ENCODE results near the gene PPP2R2D. TPM values are rescaled to one million over a fixed set of nuclear protein-coding genes. Genes with fewer than 3 reads are reported as not detected.

Gene PPP2R2D
- total RNA-seq, 1 experiment from 2014 or later: 39.1 TPM

DNA sequence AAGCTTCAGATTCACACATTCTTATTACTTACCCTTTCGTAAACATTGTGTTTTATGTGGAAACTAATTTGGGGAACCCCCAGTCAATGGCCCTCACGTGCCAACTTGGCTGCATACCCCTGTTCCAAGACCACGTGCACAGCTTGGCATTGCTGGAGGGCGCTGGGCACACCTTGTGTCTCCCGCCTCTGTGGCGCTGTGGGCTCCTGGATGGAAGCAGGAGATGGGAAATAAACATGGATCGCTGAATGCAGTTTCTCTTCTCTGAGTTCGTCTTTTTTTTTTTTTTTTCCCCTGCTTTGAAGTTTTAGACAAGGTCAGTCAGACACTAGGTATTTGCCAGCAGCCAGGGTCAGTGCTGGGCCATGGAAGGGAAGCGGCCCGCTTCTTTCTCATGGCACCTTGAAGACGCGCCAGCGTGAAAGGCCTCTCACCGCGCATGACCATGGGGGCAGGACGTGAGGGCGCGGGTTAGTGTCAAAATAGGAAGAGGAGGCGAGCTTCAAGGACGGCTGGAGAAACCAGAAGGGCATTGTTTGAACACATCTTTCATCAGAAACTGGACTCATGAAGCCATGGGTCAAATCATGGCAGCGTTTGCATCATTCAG is 53.7 kb downstream of the PPP2R2D start:
- in situ Hi-C loops (cut with HindIII; ENCODE audit: low pct_unique_long_range_greater_than_20kb, low sequenced_read_pairs): no loop called here

GRCh38 chr10:131955591-131956340 is 55.0 kb downstream of the PPP2R2D start:
- DNase-seq (ENCODE audit: low read depth): no peak
- in situ Hi-C loops (cut with HindIII; ENCODE audit: low pct_unique_long_range_greater_than_20kb, low sequenced_read_pairs): no loop called here

More for the DNA sequence above, 53.7 kb downstream of the PPP2R2D start:
- DNase-seq (ENCODE audit: low read depth): no peak

GRCh38 chr10:131959841-131960240 is 59.0 kb downstream of the PPP2R2D start:
- in situ Hi-C loops (cut with HindIII; ENCODE audit: low pct_unique_long_range_greater_than_20kb, low sequenced_read_pairs): no loop called here
- DNase-seq (ENCODE audit: low read depth): no peak

DNA sequence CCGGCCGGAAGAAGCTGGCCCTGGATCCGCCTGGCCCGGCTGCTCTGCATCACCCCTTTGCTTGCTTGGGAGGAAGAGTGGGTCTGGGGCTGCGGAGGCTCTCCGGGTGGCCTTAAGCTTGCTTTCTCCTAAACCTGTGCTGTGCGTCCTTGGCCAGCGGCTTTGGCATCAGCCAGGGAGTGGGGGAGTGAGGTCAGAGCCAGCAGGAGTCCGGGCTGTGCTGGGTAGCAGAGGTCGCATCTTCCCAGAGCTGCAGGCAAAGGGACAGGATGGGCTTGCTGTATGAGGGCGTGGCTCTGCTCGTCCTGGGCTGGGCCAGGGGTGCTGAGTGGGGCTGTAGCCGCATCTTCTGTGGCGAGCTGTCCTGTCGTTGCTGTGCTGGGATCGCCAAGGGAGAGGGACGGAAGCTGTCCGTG is 59.8 kb downstream of the PPP2R2D start:
- in situ Hi-C loops (cut with HindIII; ENCODE audit: low pct_unique_long_range_greater_than_20kb, low sequenced_read_pairs): no loop called here
- no peak for DNase-seq (ENCODE audit: low read depth)

DNA sequence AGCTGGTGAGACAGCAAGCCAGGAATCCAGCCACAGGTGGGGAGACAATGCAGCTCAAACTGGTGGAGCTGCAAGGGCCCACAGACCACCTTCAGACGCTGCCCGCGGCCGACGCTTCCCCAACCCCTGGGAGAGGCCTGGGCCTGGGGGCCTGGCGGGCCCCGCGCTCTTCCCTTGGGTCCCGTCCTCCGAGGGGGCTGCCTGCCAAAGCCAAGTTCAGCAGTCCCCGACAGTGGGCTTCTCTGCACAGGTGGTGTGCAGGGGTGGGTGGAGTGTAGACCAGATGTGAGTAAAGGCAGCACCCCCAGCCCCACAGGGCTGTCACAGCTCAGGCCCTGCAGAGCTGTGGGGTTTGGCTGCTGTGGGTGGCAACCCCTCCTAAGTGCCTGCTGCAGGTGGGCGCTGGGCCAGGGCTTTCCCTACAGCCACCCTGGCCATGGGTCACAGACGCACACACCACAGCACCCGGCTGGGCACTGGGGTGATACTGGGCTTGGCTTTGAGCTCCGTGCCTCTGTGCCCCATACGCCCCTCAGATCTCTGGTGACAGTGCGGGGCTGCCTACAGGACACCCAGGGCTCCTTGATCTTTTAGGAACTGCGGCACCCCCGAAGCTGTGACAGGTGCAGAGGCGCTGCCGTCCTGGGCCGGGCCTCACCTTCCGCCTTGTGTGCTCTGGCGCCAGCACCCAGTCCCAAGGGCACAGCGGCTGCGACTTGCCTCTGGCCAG is 60.4 kb downstream of the PPP2R2D start:
- in situ Hi-C loops (cut with HindIII; ENCODE audit: low pct_unique_long_range_greater_than_20kb, low sequenced_read_pairs): no loop called here
- no peak for DNase-seq (ENCODE audit: low read depth)

DNA sequence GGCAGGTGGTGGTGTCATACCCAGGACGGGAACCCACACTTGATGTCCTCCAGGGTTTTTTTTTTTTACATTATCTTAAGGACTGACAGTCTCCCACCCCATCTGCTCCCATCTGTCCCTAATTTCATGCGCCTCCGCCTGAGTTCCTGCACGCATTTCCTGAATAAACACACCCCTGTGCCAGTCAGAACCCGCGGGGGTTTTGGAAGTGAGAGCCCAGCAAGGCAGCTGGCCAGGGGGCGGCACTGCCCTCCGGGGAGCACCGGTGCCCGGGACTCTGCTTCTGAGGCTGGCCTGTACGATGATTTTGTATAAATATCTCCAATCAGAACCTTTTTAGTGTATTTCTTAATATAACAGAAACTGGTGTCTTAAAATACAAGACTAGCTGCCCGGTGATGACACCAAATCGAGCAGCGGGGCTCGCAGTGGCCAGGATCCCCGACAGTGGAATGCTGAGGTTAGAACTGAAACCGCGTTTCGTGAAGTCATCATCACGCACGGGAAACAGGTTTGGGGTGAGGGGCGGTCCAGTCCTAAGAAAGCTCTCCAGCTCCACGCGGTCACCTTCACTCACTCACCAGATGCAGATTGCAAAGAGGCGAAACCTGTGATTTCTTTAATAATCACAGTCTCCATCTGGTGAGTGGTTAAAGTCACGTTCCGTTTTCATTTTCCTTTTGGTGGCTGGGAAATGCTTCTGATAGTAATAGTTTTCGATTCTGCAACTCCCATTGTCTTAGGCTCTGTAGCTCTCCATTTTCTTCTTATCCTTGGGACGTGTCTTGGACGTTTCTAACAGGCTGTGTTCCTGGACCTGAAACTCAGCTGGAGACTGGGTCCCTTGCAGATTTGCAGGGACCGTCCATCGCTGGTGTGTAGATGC is 61.2 kb downstream of the PPP2R2D start:
- in situ Hi-C loops (cut with HindIII; ENCODE audit: low pct_unique_long_range_greater_than_20kb, low sequenced_read_pairs): no loop called here
- DNase-seq (ENCODE audit: low read depth): no peak

DNA sequence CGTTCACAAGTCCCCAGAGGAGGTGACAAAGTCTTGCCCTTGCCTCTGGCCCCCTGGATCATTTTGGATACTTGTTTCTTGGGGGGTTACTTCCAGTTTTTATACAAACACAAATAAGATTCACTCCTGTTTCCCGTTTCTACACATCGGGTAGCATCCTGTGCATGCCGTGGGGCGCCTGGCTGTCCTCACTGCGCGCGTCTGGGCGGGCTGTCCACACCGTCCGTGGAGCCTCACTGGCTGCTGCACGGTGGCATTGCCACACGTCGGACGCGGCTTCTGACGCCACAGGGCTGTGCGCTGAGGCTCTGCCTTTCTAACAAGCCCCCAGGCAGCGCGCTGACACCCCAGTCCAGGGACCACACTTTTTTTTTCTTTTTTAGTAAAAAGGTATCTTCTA is 62.5 kb downstream of the PPP2R2D start:
- DNase-seq (ENCODE audit: low read depth): no peak
- in situ Hi-C loops (cut with HindIII; ENCODE audit: low pct_unique_long_range_greater_than_20kb, low sequenced_read_pairs): no loop called here

- in situ Hi-C loops (cut with HindIII; ENCODE audit: low pct_unique_long_range_greater_than_20kb, low sequenced_read_pairs): no loop called here
- no peak for DNase-seq (ENCODE audit: low read depth)
Measured at GRCh38 chr10:131963811-131964210, 63.0 kb downstream of the PPP2R2D start.

GRCh38 chr10:131964298-131964697 is 63.5 kb downstream of the PPP2R2D start:
- in situ Hi-C loops (cut with HindIII; ENCODE audit: low pct_unique_long_range_greater_than_20kb, low sequenced_read_pairs): no loop called here
- DNase-seq (ENCODE audit: low read depth): no peak

GRCh38 chr10:131968949-131969348 is 68.1 kb downstream of the PPP2R2D start:
- in situ Hi-C loops (cut with HindIII; ENCODE audit: low pct_unique_long_range_greater_than_20kb, low sequenced_read_pairs): no loop called here
- DNase-seq (ENCODE audit: low read depth): no peak

GRCh38 chr10:131970946-131971345 is 70.1 kb downstream of the PPP2R2D start:
- in situ Hi-C loops (cut with HindIII; ENCODE audit: low pct_unique_long_range_greater_than_20kb, low sequenced_read_pairs): no loop called here
- DNase-seq (ENCODE audit: low read depth): no peak

DNA sequence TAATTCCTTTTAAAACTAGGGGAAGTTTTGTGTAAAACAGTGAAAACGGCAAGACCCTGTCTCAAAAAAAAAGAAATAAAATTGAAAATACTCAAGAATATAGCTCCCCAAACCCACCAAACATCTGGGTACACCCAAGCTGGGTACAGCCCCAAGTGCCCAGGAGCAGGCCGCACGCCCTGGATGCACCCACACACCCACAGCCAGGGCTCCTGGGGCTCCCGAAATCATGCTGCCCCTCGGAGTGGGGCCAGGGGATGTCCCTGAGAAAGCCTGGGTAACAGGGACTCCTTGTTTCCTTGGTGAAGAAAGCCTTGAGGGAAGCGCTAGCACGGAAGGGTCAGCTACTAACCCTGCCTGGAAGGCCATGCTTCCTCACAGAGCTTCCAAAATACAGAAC is 70.8 kb downstream of the PPP2R2D start:
- in situ Hi-C loops (cut with HindIII; ENCODE audit: low pct_unique_long_range_greater_than_20kb, low sequenced_read_pairs): no loop called here
- no peak for DNase-seq (ENCODE audit: low read depth)

DNA sequence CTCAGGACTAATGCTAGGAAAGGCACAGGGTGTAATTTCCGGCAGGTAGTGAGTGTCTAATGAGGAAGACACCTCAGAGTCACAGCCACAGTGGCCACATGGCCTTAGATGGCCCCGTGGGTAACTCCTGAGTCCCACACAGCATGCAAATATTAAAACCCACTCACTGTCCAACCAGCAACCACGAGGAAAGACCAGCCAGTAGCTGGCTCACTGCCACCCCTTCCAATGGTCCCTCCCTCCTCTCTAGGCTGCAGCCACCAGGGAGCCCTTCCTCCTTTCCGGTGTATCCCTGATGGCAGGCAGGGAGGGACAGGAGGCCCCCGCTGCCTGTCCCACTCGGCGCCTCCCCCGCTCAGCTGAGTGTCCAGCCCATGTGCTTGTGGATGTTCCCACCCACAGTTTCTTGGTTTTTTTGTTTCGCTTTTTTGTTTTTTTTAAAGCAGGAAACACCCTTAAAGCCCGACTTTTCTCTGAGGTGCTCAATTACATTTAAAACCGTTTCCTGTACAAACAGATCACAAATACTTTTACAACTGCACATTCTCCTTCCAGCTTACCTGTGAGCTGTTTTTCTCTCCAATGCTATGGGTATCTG is 71.8 kb downstream of the PPP2R2D start:
- in situ Hi-C loops (cut with HindIII; ENCODE audit: low pct_unique_long_range_greater_than_20kb, low sequenced_read_pairs): no loop called here
- peak; percentile 38 for DNase-seq (ENCODE audit: low read depth)

DNA sequence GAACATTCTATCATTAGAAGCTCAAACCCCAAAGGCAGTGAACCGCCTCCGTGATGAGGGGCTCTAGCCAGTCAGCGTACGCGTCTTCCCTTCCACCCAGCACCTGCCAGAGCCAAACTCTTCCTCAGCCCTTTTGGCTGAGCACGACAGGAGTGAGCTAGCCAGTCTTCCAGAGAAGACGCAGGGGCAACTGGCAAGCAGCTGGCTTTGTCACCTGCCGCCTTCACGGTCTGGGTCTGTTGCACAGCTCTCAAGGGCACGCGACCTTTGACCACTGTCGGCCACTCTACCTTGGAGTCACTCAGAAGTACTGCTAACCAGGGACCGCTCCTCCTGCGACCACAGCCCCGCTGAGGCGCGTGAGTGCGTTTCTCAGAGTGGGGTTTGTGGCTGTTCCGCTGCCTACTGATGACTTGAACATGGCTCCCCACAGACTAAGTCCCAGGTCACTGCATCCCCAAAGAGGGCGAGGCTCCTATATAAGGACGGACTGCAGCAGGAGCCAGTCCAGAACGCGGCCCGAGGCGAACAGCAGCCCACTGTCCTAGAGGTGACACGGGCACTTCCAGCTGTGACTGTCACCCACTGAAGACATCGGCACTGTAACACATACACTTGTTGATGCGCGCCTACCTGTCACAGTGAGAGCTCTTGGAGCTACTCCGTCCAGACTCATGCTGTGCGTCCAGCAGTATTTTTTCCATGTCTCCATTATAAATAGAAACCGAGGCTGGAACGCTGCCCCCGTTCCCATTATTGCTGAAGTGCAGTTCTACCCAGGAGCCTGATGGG is 72.5 kb downstream of the PPP2R2D start:
- in situ Hi-C loops (cut with HindIII; ENCODE audit: low pct_unique_long_range_greater_than_20kb, low sequenced_read_pairs): no loop called here
- DNase-seq (ENCODE audit: low read depth): no peak

- no peak for DNase-seq (ENCODE audit: low read depth)
- in situ Hi-C loops (cut with HindIII; ENCODE audit: low pct_unique_long_range_greater_than_20kb, low sequenced_read_pairs): no loop called here
Measured at GRCh38 chr10:131974034-131974817, 73.4 kb downstream of the PPP2R2D start.

GRCh38 chr10:131975003-131975402 is 74.2 kb downstream of the PPP2R2D start:
- in situ Hi-C loops (cut with HindIII; ENCODE audit: low pct_unique_long_range_greater_than_20kb, low sequenced_read_pairs): no loop called here
- no peak for DNase-seq (ENCODE audit: low read depth)

DNA sequence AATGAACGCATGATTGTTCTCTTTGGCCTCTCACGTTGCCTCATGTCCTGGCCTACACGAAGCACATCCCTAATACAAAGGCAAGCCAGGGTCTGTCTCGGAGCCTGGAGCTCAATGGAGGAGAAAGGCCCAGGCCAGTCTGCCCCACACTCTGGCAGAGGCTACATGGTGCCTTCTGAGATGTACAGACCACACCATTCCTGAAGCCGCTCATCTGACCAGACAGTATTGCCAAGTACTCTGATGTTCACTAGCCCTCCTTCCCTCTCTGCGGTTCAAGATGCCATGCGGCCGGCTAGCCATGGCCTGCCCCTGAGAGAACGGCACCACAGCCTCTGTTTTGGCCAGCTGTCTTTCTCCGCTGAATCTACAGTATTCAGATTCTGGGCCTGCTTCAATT is 75.0 kb downstream of the PPP2R2D start:
- in situ Hi-C loops (cut with HindIII; ENCODE audit: low pct_unique_long_range_greater_than_20kb, low sequenced_read_pairs): no loop called here

More for the DNA sequence above, 75.0 kb downstream of the PPP2R2D start:
- no peak for DNase-seq (ENCODE audit: low read depth)

All from Caki2 (cell line).